Activated CD8-positive, alpha-beta T cell treated with anti-CD3 and anti-CD28 coated beads, Interleukin-2, amount 10 ng/mL, durations not matched to agents 7 days and 5 days (primary cell): ENCODE measurements around the gene DPCD. TPM values are rescaled to one million over a fixed set of nuclear protein-coding genes. Genes with fewer than 3 reads are reported as not detected.

ENCODE experiments used
- ATAC-seq: fragments of 150-1000 bp; cut with Tn5 transposase; one replicate; pipeline ENCODE4 v1.10.0; 2021; ENCODE audit warnings: moderate library complexity
- CTCF ChIA-PET: fragments of 350-600 bp; sonication (Branson Sonifier 250); formaldehyde crosslinking; loops from one replicate; lab custom pipeline; 2021; ENCODE audit warnings: antibody characterized with exemption; lab: Charles Lee
- POLR2A ChIA-PET: fragments of 350-600 bp; sonication (Branson Sonifier 250); formaldehyde crosslinking; loops from one replicate; lab custom pipeline; 2021; ENCODE audit warnings: antibody characterized with exemption; lab: Charles Lee
- DNase-seq: peaks from one replicate; pipeline ENCODE4 v3.0.0-alpha.2; 2020
- H3K27ac Mint-ChIP-seq: one replicate; pipeline ENCODE4 v1.8.0; 2021; ENCODE audit warnings: mild to moderate bottlenecking, mixed read lengths
- H3K27me3 Mint-ChIP-seq: one replicate; pipeline ENCODE4 v1.8.0; 2021; ENCODE audit warnings: low read depth, mixed read lengths
- H3K36me3 Mint-ChIP-seq: one replicate; pipeline ENCODE4 v1.8.0; 2021; ENCODE audit warnings: low read depth, mixed read lengths
- H3K4me1 Mint-ChIP-seq: one replicate; pipeline ENCODE4 v1.8.0; 2021; ENCODE audit warnings: low read depth, mixed read lengths
- H3K4me3 Mint-ChIP-seq: one replicate; pipeline ENCODE4 v1.8.0; 2021; ENCODE audit warnings: mild to moderate bottlenecking, mixed read lengths
- H3K9me3 Mint-ChIP-seq: one replicate; pipeline ENCODE4 v1.8.0; 2022; ENCODE audit warnings: mixed read lengths; ENCODE audit not compliant: insufficient read depth
- microRNA-seq: library from miRNA; unstranded; fragments of <30 nt; microRNA quantifications from one replicate; pipeline ENCODE4 v1.2.0, GENCODE V29; 2022
- total RNA-seq, 2 experiments: library from RNA; stranded (reverse); gene quantifications; one replicate each; pipeline ENCODE4 v1.2.3, GENCODE V29; 2021

The DPCD gene
- total RNA-seq, 2 experiments from 2014 or later: 5.1 to 6.2 TPM

DNA sequence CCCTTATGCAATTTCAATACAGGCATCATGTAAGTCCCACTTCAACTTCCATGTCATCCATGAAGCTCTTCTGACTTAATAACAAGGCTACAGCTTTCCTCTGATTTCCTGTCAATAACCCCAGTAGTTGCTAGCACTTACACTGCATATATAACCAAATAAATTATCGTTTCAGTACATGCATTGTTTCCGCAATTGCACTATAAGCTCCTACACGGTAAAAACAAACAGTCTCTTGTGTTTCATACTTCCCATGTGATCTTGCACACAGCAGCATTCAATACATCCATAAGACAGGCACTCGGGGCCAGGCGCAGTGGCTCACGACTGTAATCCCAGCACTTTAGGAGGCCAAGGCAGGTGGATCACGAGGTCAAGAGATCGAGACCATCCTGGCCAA lies 65.4 kb downstream of the DPCD start:
- no peaks in the 10 kb centered on the region for H3K4me1 Mint-ChIP-seq
- CTCF ChIA-PET: interaction anchor here (1.0 kb wide), 1 partner anchor 212 kb away, joined by 3 read pairs; no protein-coding TSS in a partner anchor

DNA sequence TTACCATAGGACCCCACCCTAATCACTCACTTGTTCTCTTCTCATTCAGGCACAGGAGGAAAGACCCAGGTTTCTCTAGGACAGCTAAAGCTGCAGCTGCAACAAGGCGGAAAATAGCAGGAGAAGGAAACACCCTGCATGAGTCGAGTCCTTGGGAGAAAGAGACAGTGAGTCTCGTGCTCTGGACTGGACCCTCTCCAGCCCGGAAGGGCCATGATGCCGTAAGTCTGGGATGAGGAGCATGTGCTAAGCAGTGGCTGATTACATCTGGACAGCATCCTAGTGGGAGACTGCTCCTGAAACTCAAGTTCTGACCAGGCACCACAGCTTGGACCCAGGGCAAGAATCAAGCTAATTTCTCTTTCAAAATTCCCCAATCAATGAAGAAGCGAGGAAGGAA lies 67.4 kb downstream of the DPCD start:
- ChIA-PET CTCF (interaction anchor here (1.4 kb wide), 1 partner anchor 8 kb away, joined by 5 read pairs; no protein-coding TSS in a partner anchor), POLR2A (no interaction called here)
- no peak overlapping the region for H3K27ac Mint-ChIP-seq

More for the DNA sequence above, 65.4 kb downstream of the DPCD start:
- H3K27ac Mint-ChIP-seq: no peak overlapping the region
- no peak for DNase-seq
- POLR2A ChIA-PET: interaction anchor here (0.6 kb wide), 1 partner anchor 206 kb away, joined by 3 read pairs; no protein-coding TSS in a partner anchor
- no peaks in the 10 kb centered on the region for H3K9me3 Mint-ChIP-seq
- H3K27me3 Mint-ChIP-seq: no peaks in the 10 kb centered on the region
- H3K36me3 Mint-ChIP-seq: peaks cover 35% of the 10 kb centered on the region
- no peak for ATAC-seq
- H3K4me3 Mint-ChIP-seq: no peak overlapping the region

DNA sequence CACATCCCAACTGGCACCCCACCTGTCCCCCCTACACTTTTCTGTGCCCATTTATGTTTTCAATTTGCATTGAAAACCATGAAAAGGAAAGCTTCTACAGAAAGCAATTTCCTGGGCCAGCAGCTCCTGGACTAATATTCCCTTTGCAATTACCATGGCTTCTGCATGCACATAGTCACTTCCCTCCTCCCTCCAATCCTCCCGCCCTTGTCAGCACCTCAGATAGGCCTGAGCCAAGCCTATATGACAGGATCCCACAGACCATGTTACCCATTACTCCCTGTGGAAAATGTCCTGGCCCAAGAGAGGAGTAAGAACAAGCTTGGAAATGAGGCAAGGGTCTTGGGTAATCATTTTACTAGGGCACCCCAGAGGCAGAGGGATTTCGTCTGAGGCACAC lies 68.8 kb downstream of the DPCD start:
- H3K27ac Mint-ChIP-seq: no peak overlapping the region
- ChIA-PET CTCF (interaction anchor here (1.4 kb wide), 1 partner anchor 9 kb away, joined by 5 read pairs; no protein-coding TSS in a partner anchor), POLR2A (no interaction called here)
- ATAC-seq (no peak), DNase-seq (no peak)
- no peaks in the 10 kb centered on the region for H3K27me3 Mint-ChIP-seq
- no peaks in the 10 kb centered on the region for H3K9me3 Mint-ChIP-seq
- no peak overlapping the region for H3K4me3 Mint-ChIP-seq
- H3K4me1 Mint-ChIP-seq: no peaks in the 10 kb centered on the region
- peaks cover 38% of the 10 kb centered on the region for H3K36me3 Mint-ChIP-seq

More for the DNA sequence above, 67.4 kb downstream of the DPCD start:
- peaks cover 37% of the 10 kb centered on the region for H3K36me3 Mint-ChIP-seq
- no peak overlapping the region for H3K4me3 Mint-ChIP-seq
- ATAC-seq: no peak
- H3K9me3 Mint-ChIP-seq: no peaks in the 10 kb centered on the region
- no peaks in the 10 kb centered on the region for H3K27me3 Mint-ChIP-seq
- no peaks in the 10 kb centered on the region for H3K4me1 Mint-ChIP-seq
- no peak for DNase-seq

DNA sequence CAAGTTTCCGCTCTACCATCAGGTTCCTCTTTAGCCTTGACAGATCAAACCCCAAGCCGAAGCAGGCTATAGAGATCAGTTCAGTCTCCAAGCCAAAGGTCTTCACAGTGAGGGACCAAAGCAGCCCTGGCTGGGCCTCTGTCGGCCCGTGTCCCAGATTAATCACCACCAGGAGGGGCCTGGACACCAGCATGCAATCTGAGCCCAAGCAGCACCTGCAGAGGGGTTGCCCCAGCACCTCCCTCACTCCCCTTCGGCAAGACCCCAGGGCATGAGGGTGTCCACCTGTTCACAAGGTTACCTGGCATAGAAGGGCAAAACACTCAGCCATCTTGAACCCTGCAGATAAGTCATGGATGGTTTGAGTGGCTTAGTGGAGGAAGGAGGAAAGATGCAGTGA lies 70.9 kb downstream of the DPCD start:
- peaks cover 43% of the 10 kb centered on the region for H3K36me3 Mint-ChIP-seq
- no peak for DNase-seq
- no peaks in the 10 kb centered on the region for H3K27me3 Mint-ChIP-seq

More for the DNA sequence above, 70.9 kb downstream of the DPCD start:
- Mint-ChIP-seq H3K4me1 (no peaks in the 10 kb centered on the region), H3K9me3 (no peaks in the 10 kb centered on the region), H3K27ac (no peak overlapping the region), H3K4me3 (no peak overlapping the region)
- ChIA-PET CTCF (no interaction called here), POLR2A (no interaction called here)
- no peak for ATAC-seq

Small RNAs within 50 kb of the gene (microRNA-seq; reads per million reads assigned to microRNA genes)
- not detected for gene MIR3158-1
- not detected for gene MIR3158-2

Other genes with a start within 250 kb of the DPCD start
- gene BTRC, start 234.2 kb upstream of the DPCD start, total RNA-seq: 10 to 100 TPM; 11.0 to 11.2 TPM
- gene POLL, start 64 bp upstream of the DPCD start, total RNA-seq: 10 to 100 TPM; 25.3 to 28.5 TPM
- gene FBXW4, start 106.8 kb downstream of the DPCD start, total RNA-seq: 10 to 100 TPM; 36.7 to 39.3 TPM
- not detected for gene FGF8, start 187.8 kb downstream of the DPCD start, total RNA-seq
- 10 to 100 TPM; 49.7 to 58.3 TPM for gene NPM3, start 195.1 kb downstream of the DPCD start, total RNA-seq
- 100 to 1,000 TPM; 122 to 129 TPM for gene OGA, start 230.1 kb downstream of the DPCD start, total RNA-seq